Keratinocyte (primary cell): ENCODE data around the gene GRIA3.

Source experiments
- EZH2 ChIP-seq: IDR thresholded peaks from one replicate; pipeline ENCODE4 v1.6.1; 2012; ENCODE audit warnings: inconsistent platforms, mild to moderate bottlenecking, low read length, moderate library complexity
- TF ChIP-seq, protein P1 (sequence below), 3 experiments: IDR thresholded peaks in 1 of 3; conservative IDR thresholded peaks in 1 of 3; optimal IDR thresholded peaks in 1 of 3; 2 replicates in 2 of 3; 3 replicates in 1 of 3; pipeline versions ENCODE3 to v1.5.1; 2011; ENCODE audit warnings: low read length in 3 of 3, mild to moderate bottlenecking in 3 of 3, moderate library complexity in 2 of 3, control low read depth in 1 of 3, inconsistent platforms in 1 of 3; ENCODE audit not compliant: insufficient read depth in 2 of 3; ENCODE audit errors: extremely low read depth in 1 of 3

DNA sequence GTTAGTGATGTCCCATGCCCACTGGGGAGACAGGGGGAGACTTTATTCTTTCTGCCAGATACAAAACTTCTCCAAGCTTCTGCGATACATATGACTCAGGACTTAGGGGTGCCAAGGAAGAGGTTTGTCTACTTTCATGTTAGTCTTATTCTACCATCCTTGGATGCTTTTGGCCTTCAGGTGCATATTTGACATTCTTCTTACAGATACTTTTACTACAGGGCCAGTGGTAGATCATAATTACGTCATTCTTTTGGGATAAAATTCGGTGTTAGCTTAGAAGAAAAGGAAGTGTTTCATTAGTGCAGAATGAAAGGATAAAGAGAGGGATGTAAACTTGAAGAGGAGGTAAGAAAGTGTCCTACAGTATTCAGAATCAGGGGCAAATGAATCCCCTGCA is 303.6 kb downstream of the GRIA3 start:
- TF ChIP-seq, protein P1, sequence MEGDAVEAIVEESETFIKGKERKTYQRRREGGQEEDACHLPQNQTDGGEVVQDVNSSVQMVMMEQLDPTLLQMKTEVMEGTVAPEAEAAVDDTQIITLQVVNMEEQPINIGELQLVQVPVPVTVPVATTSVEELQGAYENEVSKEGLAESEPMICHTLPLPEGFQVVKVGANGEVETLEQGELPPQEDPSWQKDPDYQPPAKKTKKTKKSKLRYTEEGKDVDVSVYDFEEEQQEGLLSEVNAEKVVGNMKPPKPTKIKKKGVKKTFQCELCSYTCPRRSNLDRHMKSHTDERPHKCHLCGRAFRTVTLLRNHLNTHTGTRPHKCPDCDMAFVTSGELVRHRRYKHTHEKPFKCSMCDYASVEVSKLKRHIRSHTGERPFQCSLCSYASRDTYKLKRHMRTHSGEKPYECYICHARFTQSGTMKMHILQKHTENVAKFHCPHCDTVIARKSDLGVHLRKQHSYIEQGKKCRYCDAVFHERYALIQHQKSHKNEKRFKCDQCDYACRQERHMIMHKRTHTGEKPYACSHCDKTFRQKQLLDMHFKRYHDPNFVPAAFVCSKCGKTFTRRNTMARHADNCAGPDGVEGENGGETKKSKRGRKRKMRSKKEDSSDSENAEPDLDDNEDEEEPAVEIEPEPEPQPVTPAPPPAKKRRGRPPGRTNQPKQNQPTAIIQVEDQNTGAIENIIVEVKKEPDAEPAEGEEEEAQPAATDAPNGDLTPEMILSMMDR (optimal IDR thresholded peaks at IDR 0.05 in 1 of 3, IDR thresholded peaks at IDR 0.05 in 1 of 3, conservative IDR thresholded peaks at IDR 0.05 in 1 of 3; ENCODE audit: extremely low read depth in 1 of 3, insufficient read depth in 2 of 3, low read length in 3 of 3): no peak
- no peak for TF ChIP-seq EZH2
